HK-2 (cell line): Measurements from ENCODE around the gene SPECC1.
"Not testable (repeated sequence)": the region's sequence is repeated elsewhere in the genome, so short reads cannot be mapped to it uniquely, and the experiment has no call there.

ENCODE experiments used
- DNase-seq: peaks from one replicate; pipeline ENCODE4 v3.0.0-alpha.2; 2018; ENCODE audit not compliant: unreplicated experiment

Gene SPECC1

GRCh38 chr17:20009302-20010098, at the start of gene SPECC1:
Gene SPECC1, plus strand, starts transcription at chr17:20009359. Its CDS starts 87,293 bp downstream, at chr17:20096652.
- peak; percentile 87 for DNase-seq

DNA sequence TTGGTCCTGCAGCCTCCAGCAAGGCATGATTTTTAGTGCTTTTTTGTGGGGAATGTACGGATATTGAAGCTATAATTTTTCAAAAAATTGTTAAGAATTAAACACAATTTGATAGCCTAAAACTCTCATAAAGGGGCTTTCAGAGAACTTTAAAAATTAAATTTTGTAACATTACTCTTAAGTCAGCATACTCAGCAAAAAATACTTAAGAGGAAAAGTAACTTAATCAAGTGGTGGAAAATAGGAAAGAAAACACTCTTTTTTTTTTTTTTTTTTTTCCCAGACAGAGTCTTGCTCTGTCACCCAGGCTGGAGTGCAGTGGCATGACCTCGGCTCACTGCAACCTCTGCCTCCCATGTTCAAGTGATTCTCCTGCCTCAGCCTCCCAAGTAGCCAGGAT, 46.2 kb upstream of the SPECC1 start:
- DNase-seq = not testable (repeated sequence)

GRCh38 chr17:19973156-19973555, 36.0 kb upstream of the SPECC1 start:
- no peak for DNase-seq

- no peak for DNase-seq
Observed at GRCh38 chr17:19975601-19976000, 33.6 kb upstream of the SPECC1 start.

GRCh38 chr17:19977293-19978208, 31.6 kb upstream of the SPECC1 start, which contains the start of gene AKAP10:
Gene AKAP10, minus strand, starts transcription at chr17:19977828. Its CDS starts 149 bp downstream, at chr17:19977679.
- DNase-seq = peak; percentile 92

DNA sequence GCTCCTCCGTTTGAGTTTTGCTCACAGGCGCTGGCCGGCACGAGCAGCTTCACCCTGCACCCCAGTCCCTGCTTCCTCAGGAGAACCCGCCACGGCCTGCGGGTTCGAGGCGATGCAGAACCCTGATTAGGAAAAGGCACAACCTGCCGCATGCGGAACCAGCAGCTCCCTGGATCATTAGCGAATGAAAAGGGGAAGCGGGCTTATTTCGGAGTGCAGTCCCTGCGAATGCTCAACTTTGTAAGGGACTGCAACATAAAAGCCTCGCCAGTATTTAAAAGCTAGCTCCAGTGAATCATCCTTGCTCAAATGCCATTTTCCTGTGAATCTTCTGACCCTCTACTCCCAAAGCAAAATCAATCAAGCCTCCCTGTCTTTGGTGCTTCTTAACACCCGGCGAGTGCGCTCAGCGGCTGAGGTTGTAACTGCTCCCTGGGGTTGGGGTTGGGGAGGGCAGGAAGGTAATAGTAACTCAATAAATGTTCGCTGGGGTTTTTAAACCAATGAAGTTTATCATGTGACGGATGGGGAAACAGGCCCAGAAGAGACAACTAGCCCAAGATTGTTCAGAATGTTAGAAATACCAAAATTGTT, 30.9 kb upstream of the SPECC1 start:
- DNase-seq = no peak

DNA sequence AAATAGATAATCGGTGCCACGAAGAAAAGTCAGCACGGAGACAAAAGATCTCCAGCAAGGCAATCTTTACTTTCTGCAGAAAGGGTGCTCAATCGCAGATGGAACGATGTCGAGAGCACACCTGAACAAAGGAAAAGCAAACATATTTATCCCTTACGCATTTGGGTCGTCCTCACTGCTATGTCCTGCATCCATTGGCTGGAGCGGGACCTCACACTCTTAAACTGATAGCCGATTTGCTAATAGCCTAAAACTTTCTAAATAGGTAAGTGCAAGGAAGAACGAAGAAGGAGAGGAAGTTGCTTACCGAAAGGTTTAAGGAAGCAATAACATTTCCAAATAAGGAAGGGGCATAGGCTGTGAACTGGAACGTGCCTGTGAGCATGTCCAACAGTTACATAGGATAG, 30.4 kb upstream of the SPECC1 start:
- DNase-seq = no peak

GRCh38 chr17:19979917-19980770, 29.0 kb upstream of the SPECC1 start:
- no peak for DNase-seq

DNA sequence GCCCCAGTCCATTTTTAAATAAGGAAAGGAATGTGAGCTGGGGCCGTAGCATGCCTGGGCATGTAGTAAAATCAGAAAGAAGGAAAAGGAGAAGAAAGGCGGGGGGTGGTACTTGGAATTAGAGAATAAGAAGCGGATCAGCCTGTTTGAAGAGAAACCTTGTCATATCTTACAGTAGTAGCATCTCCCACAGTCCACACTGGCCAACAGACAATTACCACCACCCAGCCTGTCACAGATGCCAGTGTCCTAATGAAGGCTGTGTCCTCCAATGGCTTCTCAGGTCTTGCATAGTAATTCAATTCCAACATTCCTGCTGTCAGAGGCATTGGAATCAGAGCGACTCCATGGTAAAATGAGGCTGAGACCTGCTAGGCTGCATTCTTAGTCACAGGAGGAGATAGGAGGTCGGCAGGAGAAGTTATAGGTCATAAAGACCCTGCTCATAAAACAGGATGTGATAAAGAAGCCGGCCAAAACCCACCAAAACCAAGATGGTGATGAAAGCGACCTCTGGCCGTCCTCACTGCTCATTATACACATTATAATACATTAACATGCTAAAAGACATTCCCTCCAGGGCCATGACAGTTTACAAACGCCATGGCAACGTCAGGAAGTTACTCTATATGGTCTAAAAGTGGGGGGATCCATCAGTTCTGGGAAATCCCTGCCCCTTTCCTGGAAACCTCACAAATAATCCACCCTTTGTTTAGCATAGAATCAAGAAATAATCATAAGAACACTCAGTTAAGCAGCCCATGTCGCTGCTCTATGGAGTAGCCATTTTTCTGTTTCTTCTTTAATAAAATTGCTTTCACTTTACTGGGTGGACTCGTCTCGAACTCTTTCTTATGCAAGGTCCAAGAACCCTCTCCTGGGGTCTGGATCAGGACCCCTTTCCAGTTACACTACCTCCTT, 22.0 kb upstream of the SPECC1 start:
- DNase-seq = no peak

- DNase-seq = no peak
Observed at GRCh38 chr17:19987897-19988296, 21.3 kb upstream of the SPECC1 start.

- no peak for DNase-seq
Observed at GRCh38 chr17:19991252-19991885, 17.8 kb upstream of the SPECC1 start.

DNA sequence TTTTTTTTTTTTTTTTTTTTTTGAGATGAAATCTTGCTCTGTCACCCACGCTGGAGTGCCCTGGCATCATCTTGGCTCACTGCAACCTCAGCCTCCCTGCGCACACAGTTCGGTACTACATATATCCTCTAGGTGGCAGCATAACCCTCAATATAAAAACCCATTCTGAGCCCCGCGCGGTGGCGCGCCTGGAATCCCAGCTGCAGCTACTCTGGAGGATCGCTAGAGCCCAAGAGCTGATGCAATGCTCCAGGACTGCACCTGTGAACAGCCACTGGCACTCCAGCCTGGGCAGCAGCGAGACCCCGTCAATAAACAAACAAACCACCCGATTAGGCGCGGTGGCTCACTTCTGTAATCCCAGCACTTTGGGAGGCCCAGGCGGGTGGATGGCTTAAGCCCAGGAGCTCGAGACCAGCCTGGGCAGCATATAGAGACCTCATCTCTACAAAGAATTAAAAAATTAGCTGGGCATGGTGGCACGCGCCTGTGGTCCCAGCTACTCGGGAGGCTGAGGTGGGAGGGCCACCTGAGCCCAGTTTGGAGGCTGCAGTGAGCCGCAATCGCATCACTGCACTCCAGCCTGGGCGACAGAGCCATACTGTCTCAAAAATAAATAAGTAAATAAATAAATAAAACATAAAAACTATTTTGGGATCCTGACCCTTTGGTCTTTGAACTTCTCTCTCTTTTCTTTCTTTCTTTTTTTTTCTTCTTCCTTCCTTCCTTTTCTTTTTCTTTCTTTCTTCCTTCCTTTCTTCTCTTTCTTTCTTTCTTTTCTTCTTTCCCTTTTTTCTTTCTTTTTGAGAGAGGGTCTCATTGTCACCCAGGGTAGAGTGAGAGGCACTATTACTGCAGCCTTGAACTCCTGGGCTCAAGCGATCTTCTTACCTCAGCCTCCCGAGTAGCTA, 16.1 kb upstream of the SPECC1 start:
- peak; percentile 87 for DNase-seq

- DNase-seq = no peak
Observed at GRCh38 chr17:19996086-19996485, 13.1 kb upstream of the SPECC1 start.

DNA sequence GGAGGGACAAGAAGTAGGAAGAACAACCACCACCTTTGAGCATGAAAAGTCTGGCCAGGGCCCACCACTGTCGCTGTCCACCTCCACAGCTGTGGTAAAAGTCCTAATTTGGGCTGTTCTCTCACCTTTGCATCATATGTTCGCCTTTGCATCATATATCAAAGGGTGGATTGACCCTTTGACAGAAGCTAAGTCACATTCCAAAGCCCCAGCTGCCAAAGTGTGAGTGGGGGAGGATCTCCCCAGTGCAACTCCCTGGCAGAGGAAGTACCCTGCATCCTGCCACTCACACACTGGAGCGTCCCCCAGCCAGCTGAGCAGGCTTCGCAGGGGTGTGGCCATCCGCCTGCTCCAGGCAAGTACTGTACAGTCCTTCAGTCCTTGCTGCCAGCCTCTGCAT, 12.7 kb upstream of the SPECC1 start:
- DNase-seq = no peak

GRCh38 chr17:20008242-20009051, 712 bp upstream of the SPECC1 start:
- no peak for DNase-seq

- no peak for DNase-seq
Observed at GRCh38 chr17:20009052-20009301, 182 bp upstream of the SPECC1 start.

DNA sequence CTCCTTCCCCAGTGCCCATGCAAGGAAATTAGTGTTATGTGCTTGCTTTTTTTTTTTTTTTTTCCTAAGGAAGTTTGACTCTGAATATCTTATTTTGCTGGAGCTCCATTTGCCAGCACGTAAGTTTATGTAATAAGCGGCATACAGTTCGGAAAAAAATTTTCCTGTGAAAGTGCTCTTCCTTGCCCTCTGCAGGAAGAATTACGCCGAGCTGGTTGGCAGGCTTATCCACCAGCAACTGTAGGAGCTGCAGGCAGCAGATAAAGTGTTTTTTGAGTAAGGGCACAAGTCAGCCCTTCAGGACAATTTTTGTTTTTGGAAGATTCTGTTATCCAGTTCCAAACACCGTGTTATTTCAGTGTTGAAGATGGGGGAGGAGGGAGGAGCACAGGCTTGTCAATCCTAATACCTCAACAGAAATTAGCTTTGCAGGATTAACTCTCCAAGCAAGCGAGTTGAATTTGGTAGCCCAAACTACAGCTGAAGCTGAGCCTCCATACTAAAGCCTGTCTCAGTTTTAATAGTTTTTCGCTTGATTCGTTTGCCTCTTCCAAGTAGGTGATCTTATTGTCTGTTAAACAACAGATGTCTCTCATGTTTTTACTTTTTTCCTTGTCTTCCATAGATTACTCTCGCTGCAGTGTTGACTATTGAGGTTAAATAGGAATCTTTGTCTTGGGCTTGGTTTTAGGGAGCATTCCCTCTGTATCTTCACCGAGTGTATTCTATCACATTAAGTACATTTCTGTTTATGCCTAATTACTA, 1.1 kb downstream of the SPECC1 start:
- peak; percentile 14 for DNase-seq
